ENCODE measurements around the gene FAT1.

Gene FAT1

DNA sequence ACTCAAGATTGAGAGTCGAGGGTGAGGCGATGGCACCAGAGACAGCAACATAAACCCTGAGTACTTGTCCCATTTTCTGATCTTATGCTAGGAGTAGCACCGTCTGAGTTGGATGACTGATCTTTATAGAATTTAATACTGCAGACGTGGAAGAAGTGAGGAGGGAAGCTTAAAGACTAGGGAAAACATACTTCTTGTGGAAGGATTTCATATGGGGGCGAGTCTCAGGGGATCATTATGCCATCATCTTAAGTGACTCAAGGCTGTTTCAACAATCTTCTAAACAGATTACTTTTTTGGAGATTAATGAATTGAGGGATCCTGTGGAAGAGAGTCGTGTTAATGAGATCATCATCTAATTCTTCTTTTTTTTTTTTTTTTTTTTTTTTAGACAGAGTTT is 17.2 kb upstream of the FAT1 start:
- TF ChIP-seq EGR1 (IDR thresholded peaks at IDR 0.05) (no peak), TCF12 (IDR thresholded peaks at IDR 0.05; ENCODE audit: low read depth) (no peak), FOXM1 (IDR thresholded peaks at IDR 0.05; ENCODE audit: borderline replicate concordance, low read depth) (no peak), ZBTB7A (IDR thresholded peaks at IDR 0.05; ENCODE audit: low read depth) (no peak), CEBPB (IDR thresholded peaks at IDR 0.05) (no peak), EP300 (IDR thresholded peaks at IDR 0.05; ENCODE audit: borderline replicate concordance) (no peak), YY1 (IDR thresholded peaks at IDR 0.05; ENCODE audit: low read depth) (no peak), RAD21 (IDR thresholded peaks at IDR 0.05; ENCODE audit: low read depth) (no peak)

DNA sequence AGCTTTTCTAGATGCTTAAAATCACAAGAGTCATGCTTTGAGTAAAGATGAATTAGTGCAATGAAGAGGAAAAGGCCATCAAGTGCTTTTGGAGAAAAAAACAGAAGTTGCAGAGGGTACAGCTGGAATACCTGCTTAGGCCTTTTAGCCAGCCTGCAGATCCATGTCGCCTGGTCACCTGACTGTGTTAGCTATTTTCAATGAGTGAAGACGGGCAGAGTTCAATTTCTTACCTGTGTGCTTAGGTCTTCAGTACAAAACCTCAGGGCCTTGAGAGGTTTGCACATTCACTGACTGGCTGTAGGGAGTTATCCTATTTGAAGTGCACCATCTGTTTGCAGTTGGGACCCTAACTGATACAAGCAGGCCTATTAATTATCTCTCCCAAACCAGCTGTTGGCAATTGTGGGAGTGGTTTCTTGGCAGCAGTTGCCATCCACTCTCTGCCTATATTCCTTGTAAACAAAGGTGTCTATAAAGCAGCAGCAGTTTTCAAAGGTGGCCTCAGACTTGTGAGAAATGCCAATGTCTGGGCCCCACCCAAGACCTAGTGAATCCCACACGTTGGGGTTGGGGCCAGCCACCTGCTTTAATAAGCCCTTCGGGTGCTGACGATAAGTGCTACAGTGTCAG is 16.3 kb upstream of the FAT1 start:
- TF ChIP-seq, protein P1, sequence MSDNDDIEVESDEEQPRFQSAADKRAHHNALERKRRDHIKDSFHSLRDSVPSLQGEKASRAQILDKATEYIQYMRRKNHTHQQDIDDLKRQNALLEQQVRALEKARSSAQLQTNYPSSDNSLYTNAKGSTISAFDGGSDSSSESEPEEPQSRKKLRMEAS (IDR thresholded peaks at IDR 0.05): no peak
- TF ChIP-seq TCF12 (IDR thresholded peaks at IDR 0.05; ENCODE audit: low read depth): no peak
- no peak for TF ChIP-seq FOXM1 (IDR thresholded peaks at IDR 0.05; ENCODE audit: borderline replicate concordance, low read depth)

DNA sequence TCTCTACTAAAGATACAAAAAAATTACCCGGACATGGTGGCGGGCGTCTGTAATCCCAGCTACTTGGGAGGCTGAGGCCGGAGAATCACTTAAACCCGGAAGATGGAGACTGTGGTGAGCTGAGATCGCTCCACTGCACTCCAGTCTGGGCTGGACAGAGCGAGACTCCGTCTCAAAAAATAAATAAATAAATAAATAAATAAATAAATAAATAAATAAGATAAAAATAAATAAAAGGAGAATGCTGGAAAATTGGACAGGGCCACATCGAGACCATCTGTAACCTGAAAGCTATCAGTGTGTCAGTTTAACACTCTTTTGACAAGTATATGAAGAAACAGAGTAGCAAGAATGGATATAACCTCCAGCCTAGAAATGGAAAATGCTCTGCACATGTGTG is 15.7 kb upstream of the FAT1 start:
- TF ChIP-seq ZBTB7A (IDR thresholded peaks at IDR 0.05; ENCODE audit: low read depth) (no peak), NFIC (IDR thresholded peaks at IDR 0.05) (no peak), TCF12 (IDR thresholded peaks at IDR 0.05; ENCODE audit: low read depth) (no peak), FOXM1 (IDR thresholded peaks at IDR 0.05; ENCODE audit: borderline replicate concordance, low read depth) (no peak), YY1 (IDR thresholded peaks at IDR 0.05; ENCODE audit: low read depth) (no peak), EGR1 (IDR thresholded peaks at IDR 0.05) (no peak)

DNA sequence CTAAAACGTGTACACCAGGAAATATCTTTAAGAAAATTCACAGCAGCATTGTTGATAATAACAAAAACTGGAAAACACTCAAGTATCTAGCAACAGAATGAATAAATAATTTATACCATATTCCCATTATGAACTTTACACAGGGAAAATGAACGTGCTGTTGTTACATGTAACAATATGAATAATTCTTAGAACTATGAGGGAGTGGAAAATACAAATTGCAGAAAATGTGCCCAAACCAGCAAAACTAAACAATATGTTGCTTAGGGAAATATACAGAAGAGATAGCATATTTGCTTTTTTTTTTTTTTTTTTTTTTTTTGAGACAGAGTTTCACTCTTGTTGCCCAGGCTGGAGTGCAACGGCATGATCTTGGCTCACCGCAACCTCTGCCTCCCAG is 14.8 kb upstream of the FAT1 start:
- TF ChIP-seq RAD21 (IDR thresholded peaks at IDR 0.05; ENCODE audit: low read depth) (no peak), TCF12 (IDR thresholded peaks at IDR 0.05; ENCODE audit: low read depth) (no peak)

GRCh38 chr4:186737427-186737826 is 13.8 kb upstream of the FAT1 start:
- TF ChIP-seq TCF12 (IDR thresholded peaks at IDR 0.05; ENCODE audit: low read depth): no peak
- no peak for TF ChIP-seq RAD21 (IDR thresholded peaks at IDR 0.05; ENCODE audit: low read depth)
- TF ChIP-seq YY1 (IDR thresholded peaks at IDR 0.05; ENCODE audit: low read depth): no peak
- TF ChIP-seq, protein P1 (IDR thresholded peaks at IDR 0.05): no peak
- TF ChIP-seq CEBPB (IDR thresholded peaks at IDR 0.05): no peak
- no peak for TF ChIP-seq USF1 (IDR thresholded peaks at IDR 0.05)
- TF ChIP-seq EGR1 (IDR thresholded peaks at IDR 0.05): no peak
- no peak for TF ChIP-seq TEAD4 (IDR thresholded peaks at IDR 0.05)
- TF ChIP-seq CREB1 (IDR thresholded peaks at IDR 0.05; ENCODE audit: low read depth): no peak

DNA sequence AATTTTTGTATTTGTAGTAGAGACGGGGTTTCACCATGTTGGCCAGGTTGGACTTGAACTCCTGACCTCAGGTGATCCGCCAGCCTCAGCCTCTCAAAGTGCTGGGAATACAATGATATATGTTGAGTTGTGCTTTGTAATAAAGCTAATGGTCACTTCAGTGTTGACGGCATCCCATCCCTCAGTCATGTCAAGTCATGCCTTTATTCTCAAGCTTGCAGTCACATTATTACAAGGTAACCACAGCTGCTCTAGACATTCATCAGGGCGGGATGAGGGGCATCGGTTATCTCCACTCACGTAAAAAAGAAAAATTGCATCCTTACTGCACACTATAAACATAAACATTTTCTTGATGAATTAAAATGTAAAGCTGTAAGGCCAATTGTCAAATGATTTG is 12.8 kb upstream of the FAT1 start:
- TF ChIP-seq TAF1 (IDR thresholded peaks at IDR 0.05; ENCODE audit: low read depth): no peak
- no peak for TF ChIP-seq CEBPB (IDR thresholded peaks at IDR 0.05)
- TF ChIP-seq REST (IDR thresholded peaks at IDR 0.05; ENCODE audit: low read depth): no peak
- TF ChIP-seq EP300 (IDR thresholded peaks at IDR 0.05; ENCODE audit: borderline replicate concordance): no peak
- TF ChIP-seq USF1 (IDR thresholded peaks at IDR 0.05): no peak
- no peak for TF ChIP-seq YY1 (IDR thresholded peaks at IDR 0.05; ENCODE audit: low read depth)
- TF ChIP-seq NFIC (IDR thresholded peaks at IDR 0.05): no peak
- no peak for TF ChIP-seq FOXM1 (IDR thresholded peaks at IDR 0.05; ENCODE audit: borderline replicate concordance, low read depth)

DNA sequence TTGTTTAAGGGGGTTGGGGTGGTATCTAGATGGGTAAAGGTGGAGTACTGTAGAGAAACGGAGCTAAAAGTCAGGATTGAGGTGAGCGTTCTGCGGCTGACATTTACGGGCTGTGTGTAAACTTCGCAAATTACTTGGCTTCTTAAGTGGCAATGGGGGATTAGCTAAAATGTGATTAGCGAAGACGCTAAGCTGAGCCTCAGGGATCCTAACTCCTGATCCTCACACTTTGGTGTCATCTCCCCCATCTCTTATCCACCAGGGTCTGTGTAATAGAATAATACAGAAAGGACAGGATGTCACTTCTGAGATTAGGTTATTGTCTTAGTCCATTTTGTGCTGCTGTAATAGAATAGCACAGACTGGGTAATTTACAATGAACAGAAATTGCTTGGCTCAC is 10.6 kb upstream of the FAT1 start:
- TF ChIP-seq REST (IDR thresholded peaks at IDR 0.05; ENCODE audit: low read depth) (no peak), FOXM1 (IDR thresholded peaks at IDR 0.05; ENCODE audit: borderline replicate concordance, low read depth) (no peak), EGR1 (IDR thresholded peaks at IDR 0.05) (no peak), CREB1 (IDR thresholded peaks at IDR 0.05; ENCODE audit: low read depth) (no peak), USF1 (IDR thresholded peaks at IDR 0.05) (no peak), EP300 (IDR thresholded peaks at IDR 0.05; ENCODE audit: borderline replicate concordance) (no peak), RAD21 (IDR thresholded peaks at IDR 0.05; ENCODE audit: low read depth) (no peak), TAF1 (IDR thresholded peaks at IDR 0.05; ENCODE audit: low read depth) (no peak), YY1 (IDR thresholded peaks at IDR 0.05; ENCODE audit: low read depth) (no peak)
